Measurements from ENCODE around the gene KLK12.

Gene KLK12, protein sequence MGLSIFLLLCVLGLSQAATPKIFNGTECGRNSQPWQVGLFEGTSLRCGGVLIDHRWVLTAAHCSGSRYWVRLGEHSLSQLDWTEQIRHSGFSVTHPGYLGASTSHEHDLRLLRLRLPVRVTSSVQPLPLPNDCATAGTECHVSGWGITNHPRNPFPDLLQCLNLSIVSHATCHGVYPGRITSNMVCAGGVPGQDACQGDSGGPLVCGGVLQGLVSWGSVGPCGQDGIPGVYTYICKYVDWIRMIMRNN

DNA sequence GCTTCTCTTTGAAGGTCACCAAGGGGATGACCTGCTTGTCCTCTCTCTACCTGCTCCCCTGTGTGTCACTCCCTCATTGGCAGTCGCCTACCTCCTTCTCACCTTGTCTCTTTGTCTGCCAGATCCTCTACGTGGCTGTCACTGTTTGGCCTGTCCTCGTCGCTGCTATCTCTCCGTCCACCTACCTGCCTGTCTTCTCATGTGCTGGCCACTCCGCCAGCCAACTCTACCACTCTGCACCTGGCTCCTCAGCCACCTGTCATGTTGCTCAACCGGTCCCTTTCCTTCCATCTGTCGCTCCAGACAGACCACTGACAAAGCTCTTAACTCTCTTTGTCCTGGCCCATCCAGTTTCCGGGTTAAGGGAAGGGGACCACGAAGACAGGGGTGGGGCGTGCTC lies at the start of gene KLK12:
Gene KLK12, minus strand, starts transcription at position 299 of the 400 bp plus-strand sequence. CDS start 381 bp downstream, outside the sequence.
- DNase-seq: no peak

GRCh38 chr19:51084505-51084904 lies 49.7 kb upstream of the KLK12 start:
- no peak for DNase-seq

- DNase-seq: no peak
Measured at GRCh38 chr19:51083783-51084182, 49.0 kb upstream of the KLK12 start.

- no peak for DNase-seq
Measured at GRCh38 chr19:51083181-51083580, 48.4 kb upstream of the KLK12 start.

GRCh38 chr19:51082611-51083010 lies 47.8 kb upstream of the KLK12 start, which contains the start of gene KLK14:
Gene KLK14 (minus strand): TSS chr19:51082887. CDS start chr19:51082614, 273 bp downstream.
- DNase-seq: no peak

- DNase-seq: no peak
Measured at GRCh38 chr19:51081476-51081875, 46.7 kb upstream of the KLK12 start.

GRCh38 chr19:51079481-51080110 lies 44.8 kb upstream of the KLK12 start:
- no peak for DNase-seq

GRCh38 chr19:51078731-51079130 lies 43.9 kb upstream of the KLK12 start:
- no peak for DNase-seq

DNA sequence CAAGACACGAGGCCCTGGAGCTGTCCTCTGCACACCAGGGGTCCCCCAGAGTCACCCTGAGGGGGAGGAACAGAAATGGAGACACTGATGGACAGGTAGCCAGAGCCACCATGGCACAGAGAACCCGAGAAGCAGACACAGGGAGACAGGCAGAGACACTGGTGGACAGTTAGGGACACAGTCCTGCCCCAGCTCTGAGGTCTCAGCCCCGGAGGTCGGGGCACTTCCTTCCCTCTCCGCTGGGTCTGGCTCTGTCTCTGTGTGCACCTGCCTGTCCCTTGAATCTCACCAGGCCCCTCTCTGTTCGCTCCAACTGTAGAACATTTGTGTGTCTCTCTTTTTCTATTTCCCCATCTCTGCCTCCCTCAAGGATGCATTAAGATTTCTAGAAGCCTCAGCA lies 43.3 kb upstream of the KLK12 start:
- DNase-seq: no peak

GRCh38 chr19:51076631-51077213 lies 41.9 kb upstream of the KLK12 start:
- no peak for DNase-seq

DNA sequence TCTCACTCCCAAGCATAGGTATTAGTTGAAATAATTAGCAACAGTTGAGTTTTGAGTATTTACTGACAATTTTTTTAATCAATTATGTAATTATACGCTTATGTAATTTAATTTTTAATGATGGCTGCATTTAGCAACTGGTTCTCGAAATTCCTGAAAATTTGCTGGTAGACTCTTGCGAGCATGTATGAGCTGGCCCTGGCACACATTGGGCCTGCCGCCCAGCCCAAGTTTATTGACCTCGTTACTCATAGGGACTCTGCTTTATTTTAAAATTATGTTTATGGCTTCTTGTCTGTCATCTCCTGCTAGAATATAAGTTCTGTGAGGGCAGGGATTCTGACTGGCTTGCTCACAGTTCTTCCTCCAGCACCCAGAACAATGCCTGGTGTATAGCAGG lies 41.2 kb upstream of the KLK12 start:
- no peak for DNase-seq

GRCh38 chr19:51071095-51071405 lies 36.2 kb upstream of the KLK12 start:
- no peak for DNase-seq

DNA sequence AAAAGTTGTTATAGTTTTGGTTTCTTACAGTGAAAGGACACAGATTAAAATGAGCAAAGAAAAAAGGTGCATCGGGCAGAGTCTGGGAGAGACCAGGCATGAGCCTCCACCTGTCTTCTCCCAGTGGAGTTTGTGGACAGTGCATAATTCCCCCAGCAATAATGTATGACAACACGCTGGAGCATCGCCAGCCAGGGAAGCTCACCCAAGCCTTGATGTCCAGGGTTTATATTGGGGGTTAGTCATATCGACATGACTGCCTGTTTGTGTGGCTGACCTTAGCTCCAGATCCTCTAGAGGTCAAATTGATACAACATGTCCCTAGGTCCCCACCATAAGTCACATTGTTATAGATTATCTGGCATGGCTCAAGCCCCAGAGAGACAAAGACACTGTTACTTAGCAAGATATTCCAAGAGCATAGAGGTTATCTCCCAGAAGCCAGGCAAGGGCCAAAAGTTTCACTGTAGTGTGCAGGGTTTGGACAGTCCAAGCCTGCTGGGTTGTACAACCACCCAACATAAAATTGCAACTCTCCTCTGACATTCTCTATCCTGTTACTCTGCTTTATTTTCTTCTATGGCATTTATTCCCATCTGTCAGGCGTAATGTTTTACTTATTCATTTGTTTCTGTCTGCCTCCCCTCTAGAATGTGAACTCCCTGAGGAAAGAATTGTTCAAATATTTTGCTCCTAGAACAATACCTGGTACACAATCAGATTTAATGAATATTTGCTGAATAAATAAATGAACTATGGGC lies 35.7 kb upstream of the KLK12 start:
- DNase-seq: no peak

GRCh38 chr19:51066393-51067186 lies 31.8 kb upstream of the KLK12 start:
- DNase-seq: no peak

- DNase-seq: no peak
Measured at GRCh38 chr19:51065221-51065960, 30.6 kb upstream of the KLK12 start.

DNA sequence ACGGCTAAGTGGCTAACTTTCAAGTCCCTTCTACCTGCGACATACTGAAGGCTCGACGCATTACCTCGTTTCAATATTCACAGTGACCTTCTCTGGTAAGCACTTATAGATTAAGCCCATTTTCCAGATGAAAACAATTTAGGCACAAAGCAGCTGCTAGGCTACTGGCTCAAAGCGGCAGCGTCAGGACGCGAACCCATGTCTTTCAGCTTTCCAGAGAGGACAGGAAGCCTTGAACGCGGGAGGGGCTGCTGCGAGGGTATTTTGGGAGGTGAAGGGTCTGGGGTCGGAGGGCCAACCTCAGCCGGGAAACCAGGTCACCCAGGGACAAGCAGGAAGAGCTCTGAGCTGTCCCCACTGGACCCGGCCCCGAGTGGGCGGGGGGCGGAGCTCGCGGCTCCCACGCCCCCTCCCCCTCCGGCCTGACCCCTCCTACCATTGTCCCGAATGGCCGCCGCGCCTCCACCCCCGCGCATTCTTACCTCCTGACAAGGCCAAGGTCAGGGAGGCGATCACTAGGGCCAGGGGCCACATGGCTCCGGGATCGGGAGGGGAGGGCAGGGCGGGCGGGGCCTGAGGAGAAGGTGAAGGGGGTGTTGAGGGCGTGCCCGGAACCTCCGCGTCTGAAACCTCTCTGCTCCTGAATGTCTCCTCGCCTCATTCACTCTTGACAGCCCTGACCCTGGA lies 29.9 kb upstream of the KLK12 start, which contains the start of gene KLK13:
Gene KLK13, minus strand, starts transcription at position 559 of the 687 bp plus-strand sequence. Its CDS starts 25 bp downstream, at position 534.
- no peak for DNase-seq

DNA sequence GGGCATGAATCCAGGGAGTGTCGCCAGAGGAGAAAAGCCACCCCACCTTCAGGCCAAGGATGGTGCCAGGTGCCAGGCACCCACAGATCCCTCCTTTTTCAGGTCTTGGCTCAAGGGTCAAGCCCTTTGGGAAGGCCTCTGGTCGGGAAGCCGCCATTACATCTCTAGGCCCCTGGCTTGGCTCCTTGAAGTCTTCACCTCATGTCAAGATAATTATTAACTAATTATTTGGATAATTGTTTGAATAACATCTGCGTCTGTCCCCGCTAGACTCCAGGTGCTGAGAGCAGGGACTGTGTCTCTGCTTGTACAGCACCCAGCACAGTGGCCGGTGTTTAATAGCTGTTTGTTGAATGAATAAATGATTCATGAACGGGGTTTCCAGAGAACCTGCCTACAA lies 28.9 kb upstream of the KLK12 start:
- no peak for DNase-seq

DNA sequence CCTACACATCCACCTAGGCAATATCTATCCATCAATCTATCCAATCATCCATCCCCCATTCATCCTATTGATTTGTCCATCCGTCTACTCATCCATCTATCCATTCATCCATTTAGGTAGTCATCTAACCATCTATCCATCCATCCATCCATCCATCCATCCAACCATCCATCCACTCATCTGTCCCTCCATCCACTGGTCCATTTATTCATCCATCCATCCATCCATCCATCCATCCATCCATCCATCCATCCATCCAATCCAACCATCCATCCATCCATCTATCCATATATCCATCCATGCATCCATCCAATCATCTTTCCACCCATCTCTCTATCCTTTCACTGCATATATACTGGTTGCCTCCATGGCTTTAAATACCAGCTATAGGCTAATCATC lies 26.2 kb upstream of the KLK12 start:
- DNase-seq: no peak

DNA sequence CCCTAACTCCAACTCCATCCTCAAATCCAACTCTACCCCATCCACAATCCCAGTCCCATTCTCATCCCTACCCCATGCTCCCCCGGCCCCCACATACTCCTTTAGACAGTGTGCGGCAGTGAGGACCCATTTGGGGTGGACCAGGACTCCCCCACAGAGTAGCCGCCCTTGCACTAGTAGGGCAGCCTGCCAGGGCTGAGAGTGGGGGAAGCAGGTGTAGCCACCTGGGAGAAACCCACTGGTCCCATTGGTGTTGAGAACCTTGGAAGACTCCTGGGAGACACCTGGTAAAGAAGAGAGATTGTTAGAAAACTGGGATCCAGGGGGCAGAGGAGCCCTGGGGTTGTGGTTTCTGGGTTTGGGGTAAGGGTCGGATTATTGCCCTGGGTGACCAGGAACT lies 25.5 kb upstream of the KLK12 start:
- no peak for DNase-seq

- no peak for DNase-seq
Measured at GRCh38 chr19:51059715-51060114, 24.9 kb upstream of the KLK12 start.

- DNase-seq: no peak
Measured at GRCh38 chr19:51055866-51056265, 21.1 kb upstream of the KLK12 start.

GRCh38 chr19:51047031-51047335 lies 12.2 kb upstream of the KLK12 start:
- no peak for DNase-seq

Measured in activated CD8-positive, alpha-beta memory T cell treated with anti-CD3 and anti-CD28 coated beads, Interleukin-2, amount 50 U/mL, for 4 hours (primary cell).